Activated CD4-positive, alpha-beta T cell treated with anti-CD3 and anti-CD28 coated beads, Interleukin-2, amount 50 U/mL, for 4 hours (primary cell): ENCODE results near the gene NDEL1.

ENCODE experiments used
- DNase-seq, 2 experiments: peaks; one replicate each; pipeline ENCODE4 v3.0.0-alpha.2; 2020

The NDEL1 gene

GRCh38 chr17:8506145-8506544 is 70.5 kb downstream of the NDEL1 start:
- DNase-seq = no peak

GRCh38 chr17:8514801-8515200 is 79.1 kb downstream of the NDEL1 start:
- DNase-seq = no peak
